ENCODE results near the gene FRS2. TPM values are rescaled to one million over a fixed set of nuclear protein-coding genes. Genes with fewer than 3 reads are reported as not detected.

FRS2 gene
- total RNA-seq, 4 donors from 2014 or later: 39.9 to 70.6 (median 59.1) TPM

DNA sequence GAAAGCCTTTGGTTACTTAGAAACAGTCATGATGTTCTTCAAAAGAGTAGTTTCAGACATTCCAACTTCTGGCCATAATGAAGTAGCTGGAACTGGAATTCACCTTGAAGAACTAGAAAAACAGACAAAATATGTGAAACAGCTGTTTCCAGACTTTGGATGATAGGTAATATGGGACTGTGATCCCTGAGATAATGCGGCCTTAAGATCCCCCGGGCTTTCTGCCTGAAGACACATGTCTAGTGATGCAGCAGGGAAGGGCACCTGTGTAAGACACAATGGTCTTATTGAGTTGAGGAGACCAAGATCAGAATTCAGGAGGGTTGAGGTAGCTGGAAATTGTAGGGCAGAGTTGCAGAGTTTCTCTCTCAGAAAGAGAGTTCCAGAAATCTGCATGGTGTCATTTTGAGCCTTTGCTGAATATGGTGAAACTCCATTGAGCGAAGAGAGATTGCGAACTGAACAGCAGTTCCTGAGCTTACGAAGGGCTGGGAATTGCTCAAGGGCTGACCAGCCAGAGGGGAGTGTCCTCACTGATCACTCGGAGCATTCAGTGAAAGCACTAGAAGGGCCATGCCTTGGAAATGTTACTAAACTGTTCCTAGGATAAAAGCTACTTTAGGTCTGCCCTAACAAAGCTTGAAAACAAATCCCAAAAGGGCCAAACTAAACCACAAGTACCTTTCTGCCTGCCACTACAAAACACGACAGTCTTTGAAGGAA is 41.7 kb upstream of the FRS2 start:
- WGBS, 2 donors (ENCODE audit: low coverage in 1 of 2): 72 to 80% methylated on average over 4 to 5 of the region's 7 CpGs
- no peak for ATAC-seq
- TF ChIP-seq POLR2AphosphoS5 (IDR thresholded peaks at IDR 0.05) (no peak), EP300 (IDR thresholded peaks at IDR 0.05) (no peak), POLR2A (IDR thresholded peaks at IDR 0.05) (no peak)
- TF ChIP-seq, protein P1, sequence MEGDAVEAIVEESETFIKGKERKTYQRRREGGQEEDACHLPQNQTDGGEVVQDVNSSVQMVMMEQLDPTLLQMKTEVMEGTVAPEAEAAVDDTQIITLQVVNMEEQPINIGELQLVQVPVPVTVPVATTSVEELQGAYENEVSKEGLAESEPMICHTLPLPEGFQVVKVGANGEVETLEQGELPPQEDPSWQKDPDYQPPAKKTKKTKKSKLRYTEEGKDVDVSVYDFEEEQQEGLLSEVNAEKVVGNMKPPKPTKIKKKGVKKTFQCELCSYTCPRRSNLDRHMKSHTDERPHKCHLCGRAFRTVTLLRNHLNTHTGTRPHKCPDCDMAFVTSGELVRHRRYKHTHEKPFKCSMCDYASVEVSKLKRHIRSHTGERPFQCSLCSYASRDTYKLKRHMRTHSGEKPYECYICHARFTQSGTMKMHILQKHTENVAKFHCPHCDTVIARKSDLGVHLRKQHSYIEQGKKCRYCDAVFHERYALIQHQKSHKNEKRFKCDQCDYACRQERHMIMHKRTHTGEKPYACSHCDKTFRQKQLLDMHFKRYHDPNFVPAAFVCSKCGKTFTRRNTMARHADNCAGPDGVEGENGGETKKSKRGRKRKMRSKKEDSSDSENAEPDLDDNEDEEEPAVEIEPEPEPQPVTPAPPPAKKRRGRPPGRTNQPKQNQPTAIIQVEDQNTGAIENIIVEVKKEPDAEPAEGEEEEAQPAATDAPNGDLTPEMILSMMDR (IDR thresholded peaks at IDR 0.05): no peak
- Histone ChIP-seq H3K36me3 (no peaks in the 10 kb centered on the region), H3K27ac (no peak overlapping the region), H3K4me1 (peaks cover 0 to 18% (median 0%) of the 10 kb centered on the region in 3 donors), H3K27me3 (no peaks in the 10 kb centered on the region), H3K9me3 (no peaks in the 10 kb centered on the region), H3K4me3 (no peak overlapping the region)

DNA sequence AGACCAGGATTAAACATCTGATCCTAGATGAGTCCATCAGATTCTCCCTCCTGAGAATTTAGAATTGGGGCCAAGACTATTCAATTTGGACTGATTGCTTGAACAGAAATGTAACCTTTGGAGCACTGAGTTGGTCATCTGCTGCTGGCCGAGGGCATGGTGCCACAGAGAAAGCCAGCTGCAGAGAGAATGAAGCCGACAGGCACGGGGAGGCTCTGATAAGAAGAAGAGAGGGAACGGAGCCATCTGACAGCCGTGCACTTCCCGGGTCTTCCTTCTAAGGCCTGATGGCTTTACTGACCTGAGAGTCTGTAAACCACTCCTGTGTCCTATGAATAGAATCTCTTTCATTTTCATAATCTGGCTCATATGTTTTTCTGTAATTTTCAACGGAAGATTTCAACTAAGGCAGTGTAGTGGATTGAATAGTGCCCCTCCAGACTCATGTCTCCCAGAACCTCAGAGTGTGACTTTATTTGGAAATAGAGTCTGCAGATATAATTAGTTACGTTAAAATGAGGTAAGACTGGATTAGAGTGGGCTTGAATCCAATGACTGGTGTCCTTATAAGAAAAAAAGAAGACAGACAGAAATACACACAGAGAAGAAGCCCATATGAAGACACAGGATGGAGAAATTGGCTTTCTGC is 39.1 kb upstream of the FRS2 start:
- 15 to 40% methylated on average over 4 to 8 of the region's 8 CpGs for WGBS, 2 donors (ENCODE audit: low coverage in 1 of 2)
- H3K4me1 ChIP-seq: peaks cover 0 to 28% (median 0%) of the 10 kb centered on the region in 3 donors
- no peaks in the 10 kb centered on the region for H3K36me3 ChIP-seq
- no peaks in the 10 kb centered on the region for H3K9me3 ChIP-seq
- TF ChIP-seq EP300 (IDR thresholded peaks at IDR 0.05) (no peak), POLR2A (IDR thresholded peaks at IDR 0.05) (no peak), POLR2AphosphoS5 (IDR thresholded peaks at IDR 0.05) (peak; percentile 1)
- TF ChIP-seq, protein P1 (IDR thresholded peaks at IDR 0.05): no peak
- no peaks in the 10 kb centered on the region for H3K27me3 ChIP-seq
- peak overlapping the region in 1 of 2 donors; percentile 7 for H3K4me3 ChIP-seq
- H3K27ac ChIP-seq: peak overlapping the region; percentile 75 to 87 (median 82)
- peak; percentile 22 for ATAC-seq

DNA sequence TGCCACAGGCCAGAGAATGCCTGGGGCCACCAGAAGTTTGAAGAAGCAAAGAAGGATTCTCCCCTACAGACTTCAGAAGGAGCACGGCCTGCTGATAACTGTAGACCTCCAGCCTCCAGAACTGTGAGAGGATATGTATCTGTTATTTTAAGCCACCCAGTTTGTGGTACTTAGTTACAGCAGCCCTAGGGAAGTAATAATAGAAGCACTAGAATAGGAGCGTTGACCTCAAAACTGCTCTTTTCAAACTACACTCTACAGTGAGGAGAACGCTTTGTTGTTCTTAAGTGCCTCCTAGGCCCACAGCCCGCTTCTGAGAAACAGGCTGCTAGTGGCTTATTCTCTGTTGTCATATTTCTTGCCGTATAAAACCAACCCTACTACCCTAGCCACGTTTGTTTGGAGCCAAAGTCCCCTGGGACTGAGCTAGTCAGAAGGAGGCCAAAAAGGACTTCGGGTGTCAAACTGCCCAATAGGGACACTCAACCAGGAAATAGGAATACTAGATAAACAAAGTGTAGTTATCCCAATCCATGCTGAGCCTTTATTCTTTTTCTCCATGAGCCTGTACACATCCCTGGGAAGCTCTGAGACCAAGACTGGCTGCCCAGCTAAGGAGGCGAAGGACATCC is 38.5 kb upstream of the FRS2 start:
- Histone ChIP-seq H3K27ac (peak overlapping the region; percentile 75 to 87 (median 82)), H3K36me3 (no peaks in the 10 kb centered on the region), H3K27me3 (no peaks in the 10 kb centered on the region), H3K4me1 (peaks cover 0 to 32% (median 0%) of the 10 kb centered on the region in 3 donors), H3K9me3 (no peaks in the 10 kb centered on the region), H3K4me3 (no peak overlapping the region)
- TF ChIP-seq EP300 (IDR thresholded peaks at IDR 0.05): no peak
- TF ChIP-seq POLR2A (IDR thresholded peaks at IDR 0.05): no peak
- TF ChIP-seq POLR2AphosphoS5 (IDR thresholded peaks at IDR 0.05): no peak
- TF ChIP-seq, protein P1 (IDR thresholded peaks at IDR 0.05): no peak
- WGBS, 2 donors (ENCODE audit: low coverage in 1 of 2): 65 to 72% methylated on average over 5 to 8 of the region's 8 CpGs
- peak; percentile 25 for ATAC-seq

DNA sequence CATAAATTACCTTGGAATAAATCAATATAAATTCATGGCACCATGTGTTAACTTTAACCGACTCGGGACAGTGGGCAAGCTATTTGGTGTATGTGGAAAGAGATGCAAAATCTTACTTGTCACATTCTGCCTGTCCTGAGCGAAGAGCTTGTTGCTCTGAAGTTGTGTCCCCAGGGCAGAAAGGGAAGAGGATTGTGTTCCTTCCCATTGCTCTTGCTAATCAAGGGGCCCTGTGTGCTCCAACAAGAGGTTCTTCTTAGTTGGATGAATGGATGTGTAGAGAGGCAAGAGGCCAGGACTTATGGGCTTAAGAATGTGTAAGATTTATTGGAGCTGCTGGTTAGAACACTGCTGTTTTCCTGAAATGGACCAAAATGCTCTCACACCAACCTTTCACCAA is 36.5 kb upstream of the FRS2 start:
- Histone ChIP-seq H3K9me3 (no peaks in the 10 kb centered on the region), H3K27me3 (no peaks in the 10 kb centered on the region), H3K4me1 (peaks cover 0 to 32% (median 0%) of the 10 kb centered on the region in 3 donors), H3K27ac (no peak overlapping the region), H3K4me3 (no peak overlapping the region), H3K36me3 (no peaks in the 10 kb centered on the region)
- ATAC-seq: no peak
- TF ChIP-seq, protein P1 (IDR thresholded peaks at IDR 0.05): no peak
- no peak for TF ChIP-seq POLR2A (IDR thresholded peaks at IDR 0.05)
- no peak for TF ChIP-seq POLR2AphosphoS5 (IDR thresholded peaks at IDR 0.05)
- no peak for TF ChIP-seq EP300 (IDR thresholded peaks at IDR 0.05)
- 91 to 94% methylated on average over 3 of the region's 3 CpGs for WGBS, 2 donors (ENCODE audit: low coverage in 1 of 2)

All from gastroesophageal sphincter (tissue), 4 donors.